SK-N-MC (cell line): ENCODE results near the gene LRRC36.

Experiments used
- EZH2 ChIP-seq: fragments of 200-600 bp; sonication (generic); IDR thresholded peaks from one replicate; pipeline ENCODE4 v1.6.1; 2017; ENCODE audit warnings: antibody characterized with exemption
- FOXP2 ChIP-seq: optimal IDR thresholded peaks from 2 replicates; pipeline ENCODE3; 2011; ENCODE audit warnings: mild to moderate bottlenecking, moderate library complexity; ENCODE audit not compliant: insufficient read depth; ENCODE audit errors: extremely low read length, control extremely low read depth
- POLR2AphosphoS5 ChIP-seq: IDR thresholded peaks from 2 replicates; pipeline ENCODE4 v1.6.1; 2012; ENCODE audit warnings: mild to moderate bottlenecking, low read depth, low read length, borderline replicate concordance

DNA sequence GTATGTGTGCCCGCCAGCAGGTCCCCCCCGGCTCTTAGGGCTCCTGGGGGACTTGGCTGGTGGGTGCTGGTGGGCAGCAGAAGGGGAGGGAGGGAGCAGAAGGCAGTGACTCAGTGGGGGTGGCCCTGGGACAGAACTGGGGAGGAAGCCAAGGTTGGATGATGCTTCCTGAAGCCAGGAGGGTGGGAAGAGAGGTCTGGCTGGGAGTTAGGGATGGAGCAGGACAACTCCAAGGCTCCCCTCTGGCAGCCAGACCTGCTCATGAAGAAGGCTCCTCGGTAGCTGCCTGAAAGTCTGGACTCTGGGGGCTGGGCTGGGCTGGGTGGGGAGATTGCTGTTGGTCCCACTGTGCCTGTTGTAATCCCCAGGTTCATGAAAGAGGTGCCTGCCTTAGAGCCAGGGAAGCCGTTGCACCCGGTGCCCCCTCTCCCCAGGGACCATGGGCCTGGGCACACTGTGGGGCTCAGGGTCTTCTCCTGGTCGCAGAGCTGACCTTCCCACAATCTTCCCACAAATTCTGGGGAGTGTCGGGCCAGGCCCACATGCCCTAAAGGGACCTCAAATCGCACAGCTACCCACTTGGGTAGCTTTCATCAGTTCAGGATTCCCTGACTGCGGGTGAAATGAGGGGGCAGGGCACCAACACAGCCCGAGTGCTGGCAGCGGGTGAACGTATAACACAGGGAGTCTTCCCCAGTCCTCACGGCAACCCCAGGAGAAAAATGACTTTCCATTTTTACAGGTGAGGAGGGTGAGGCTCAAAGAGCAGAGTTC lies 48.4 kb upstream of the LRRC36 start:
- TF ChIP-seq EZH2 = no peak
- TF ChIP-seq POLR2AphosphoS5 = no peak
- no peak for TF ChIP-seq FOXP2
